ENCODE measurements around the gene SCUBE1. TPM values are rescaled to one million over a fixed set of nuclear protein-coding genes. Genes with fewer than 3 reads are reported as not detected.

Gene SCUBE1
- total and polyA plus RNA-seq, 2 experiments from 2014 or later: 0.81 to 3.2 TPM

DNA sequence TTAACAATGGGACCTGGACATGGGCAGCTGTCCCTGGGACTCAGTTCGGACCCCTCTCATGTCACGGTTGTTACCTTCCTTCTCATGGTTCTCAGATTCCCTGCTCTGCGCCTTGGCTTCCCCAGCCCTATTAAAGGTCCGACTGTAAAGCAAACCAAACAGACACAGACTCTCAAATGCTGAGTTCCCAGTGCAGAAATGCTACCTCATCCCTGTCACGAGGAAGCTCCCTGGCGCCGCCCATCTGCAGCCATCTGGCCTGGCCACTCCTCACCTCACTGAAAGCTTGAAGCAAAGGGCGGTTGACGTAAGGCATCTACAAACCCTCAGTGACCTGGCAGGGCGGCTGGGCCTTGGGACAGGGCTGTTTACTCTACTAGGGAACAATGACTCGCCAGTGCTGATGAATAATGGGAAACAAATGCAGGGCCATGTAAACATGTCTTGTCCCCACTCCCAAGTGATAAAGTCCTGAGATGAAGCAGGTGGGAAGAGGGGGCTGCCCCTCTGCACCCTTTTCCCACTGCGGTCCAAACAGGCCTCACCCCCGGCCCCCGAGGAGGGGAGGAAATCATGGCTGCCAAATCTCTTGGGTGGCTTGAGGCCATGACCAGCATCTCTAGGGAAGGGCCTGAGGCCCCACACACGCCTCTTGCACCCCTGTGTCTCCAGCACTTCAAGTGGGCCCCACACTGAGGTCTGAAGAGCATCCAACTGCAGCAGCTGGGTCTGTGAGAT, 49.3 kb downstream of the SCUBE1 start (continued):
- TF ChIP-seq, protein P1, sequence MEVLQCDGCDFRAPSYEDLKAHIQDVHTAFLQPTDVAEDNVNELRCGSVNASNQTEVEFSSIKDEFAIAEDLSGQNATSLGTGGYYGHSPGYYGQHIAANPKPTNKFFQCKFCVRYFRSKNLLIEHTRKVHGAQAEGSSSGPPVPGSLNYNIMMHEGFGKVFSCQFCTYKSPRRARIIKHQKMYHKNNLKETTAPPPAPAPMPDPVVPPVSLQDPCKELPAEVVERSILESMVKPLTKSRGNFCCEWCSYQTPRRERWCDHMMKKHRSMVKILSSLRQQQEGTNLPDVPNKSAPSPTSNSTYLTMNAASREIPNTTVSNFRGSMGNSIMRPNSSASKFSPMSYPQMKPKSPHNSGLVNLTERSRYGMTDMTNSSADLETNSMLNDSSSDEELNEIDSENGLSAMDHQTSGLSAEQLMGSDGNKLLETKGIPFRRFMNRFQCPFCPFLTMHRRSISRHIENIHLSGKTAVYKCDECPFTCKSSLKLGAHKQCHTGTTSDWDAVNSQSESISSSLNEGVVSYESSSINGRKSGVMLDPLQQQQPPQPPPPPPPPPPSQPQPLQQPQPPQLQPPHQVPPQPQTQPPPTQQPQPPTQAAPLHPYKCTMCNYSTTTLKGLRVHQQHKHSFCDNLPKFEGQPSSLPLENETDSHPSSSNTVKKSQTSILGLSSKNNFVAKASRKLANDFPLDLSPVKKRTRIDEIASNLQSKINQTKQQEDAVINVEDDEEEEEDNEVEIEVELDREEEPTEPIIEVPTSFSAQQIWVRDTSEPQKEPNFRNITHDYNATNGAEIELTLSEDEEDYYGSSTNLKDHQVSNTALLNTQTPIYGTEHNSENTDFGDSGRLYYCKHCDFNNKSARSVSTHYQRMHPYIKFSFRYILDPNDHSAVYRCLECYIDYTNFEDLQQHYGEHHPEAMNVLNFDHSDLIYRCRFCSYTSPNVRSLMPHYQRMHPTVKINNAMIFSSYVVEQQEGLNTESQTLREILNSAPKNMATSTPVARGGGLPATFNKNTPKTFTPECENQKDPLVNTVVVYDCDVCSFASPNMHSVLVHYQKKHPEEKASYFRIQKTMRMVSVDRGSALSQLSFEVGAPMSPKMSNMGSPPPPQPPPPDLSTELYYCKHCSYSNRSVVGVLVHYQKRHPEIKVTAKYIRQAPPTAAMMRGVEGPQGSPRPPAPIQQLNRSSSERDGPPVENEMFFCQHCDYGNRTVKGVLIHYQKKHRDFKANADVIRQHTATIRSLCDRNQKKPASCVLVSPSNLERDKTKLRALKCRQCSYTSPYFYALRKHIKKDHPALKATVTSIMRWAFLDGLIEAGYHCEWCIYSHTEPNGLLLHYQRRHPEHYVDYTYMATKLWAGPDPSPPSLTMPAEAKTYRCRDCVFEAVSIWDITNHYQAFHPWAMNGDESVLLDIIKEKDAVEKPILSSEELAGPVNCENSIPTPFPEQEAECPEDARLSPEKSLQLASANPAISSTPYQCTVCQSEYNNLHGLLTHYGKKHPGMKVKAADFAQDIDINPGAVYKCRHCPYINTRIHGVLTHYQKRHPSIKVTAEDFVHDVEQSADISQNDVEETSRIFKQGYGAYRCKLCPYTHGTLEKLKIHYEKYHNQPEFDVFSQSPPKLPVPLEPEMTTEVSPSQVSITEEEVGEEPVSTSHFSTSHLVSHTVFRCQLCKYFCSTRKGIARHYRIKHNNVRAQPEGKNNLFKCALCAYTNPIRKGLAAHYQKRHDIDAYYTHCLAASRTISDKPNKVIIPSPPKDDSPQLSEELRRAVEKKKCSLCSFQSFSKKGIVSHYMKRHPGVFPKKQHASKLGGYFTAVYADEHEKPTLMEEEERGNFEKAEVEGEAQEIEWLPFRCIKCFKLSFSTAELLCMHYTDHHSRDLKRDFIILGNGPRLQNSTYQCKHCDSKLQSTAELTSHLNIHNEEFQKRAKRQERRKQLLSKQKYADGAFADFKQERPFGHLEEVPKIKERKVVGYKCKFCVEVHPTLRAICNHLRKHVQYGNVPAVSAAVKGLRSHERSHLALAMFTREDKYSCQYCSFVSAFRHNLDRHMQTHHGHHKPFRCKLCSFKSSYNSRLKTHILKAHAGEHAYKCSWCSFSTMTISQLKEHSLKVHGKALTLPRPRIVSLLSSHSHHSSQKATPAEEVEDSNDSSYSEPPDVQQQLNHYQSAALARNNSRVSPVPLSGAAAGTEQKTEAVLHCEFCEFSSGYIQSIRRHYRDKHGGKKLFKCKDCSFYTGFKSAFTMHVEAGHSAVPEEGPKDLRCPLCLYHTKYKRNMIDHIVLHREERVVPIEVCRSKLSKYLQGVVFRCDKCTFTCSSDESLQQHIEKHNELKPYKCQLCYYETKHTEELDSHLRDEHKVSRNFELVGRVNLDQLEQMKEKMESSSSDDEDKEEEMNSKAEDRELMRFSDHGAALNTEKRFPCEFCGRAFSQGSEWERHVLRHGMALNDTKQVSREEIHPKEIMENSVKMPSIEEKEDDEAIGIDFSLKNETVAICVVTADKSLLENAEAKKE (CRISPR knock-in tag; IDR thresholded peaks at IDR 0.05): no peak
- TF ChIP-seq ZNF331 (CRISPR knock-in tag; IDR thresholded peaks at IDR 0.05; ENCODE audit: low read depth): no peak
- no peak for TF ChIP-seq STAT1 (IDR thresholded peaks at IDR 0.05; ENCODE audit: unreplicated experiment)
- TF ChIP-seq, protein P2, sequence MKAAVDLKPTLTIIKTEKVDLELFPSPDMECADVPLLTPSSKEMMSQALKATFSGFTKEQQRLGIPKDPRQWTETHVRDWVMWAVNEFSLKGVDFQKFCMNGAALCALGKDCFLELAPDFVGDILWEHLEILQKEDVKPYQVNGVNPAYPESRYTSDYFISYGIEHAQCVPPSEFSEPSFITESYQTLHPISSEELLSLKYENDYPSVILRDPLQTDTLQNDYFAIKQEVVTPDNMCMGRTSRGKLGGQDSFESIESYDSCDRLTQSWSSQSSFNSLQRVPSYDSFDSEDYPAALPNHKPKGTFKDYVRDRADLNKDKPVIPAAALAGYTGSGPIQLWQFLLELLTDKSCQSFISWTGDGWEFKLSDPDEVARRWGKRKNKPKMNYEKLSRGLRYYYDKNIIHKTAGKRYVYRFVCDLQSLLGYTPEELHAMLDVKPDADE (IDR thresholded peaks at IDR 0.05): no peak
- no peak for TF ChIP-seq EZH2phosphoT487 (IDR thresholded peaks at IDR 0.05; ENCODE audit: unreplicated experiment)
- TF ChIP-seq, protein P3, sequence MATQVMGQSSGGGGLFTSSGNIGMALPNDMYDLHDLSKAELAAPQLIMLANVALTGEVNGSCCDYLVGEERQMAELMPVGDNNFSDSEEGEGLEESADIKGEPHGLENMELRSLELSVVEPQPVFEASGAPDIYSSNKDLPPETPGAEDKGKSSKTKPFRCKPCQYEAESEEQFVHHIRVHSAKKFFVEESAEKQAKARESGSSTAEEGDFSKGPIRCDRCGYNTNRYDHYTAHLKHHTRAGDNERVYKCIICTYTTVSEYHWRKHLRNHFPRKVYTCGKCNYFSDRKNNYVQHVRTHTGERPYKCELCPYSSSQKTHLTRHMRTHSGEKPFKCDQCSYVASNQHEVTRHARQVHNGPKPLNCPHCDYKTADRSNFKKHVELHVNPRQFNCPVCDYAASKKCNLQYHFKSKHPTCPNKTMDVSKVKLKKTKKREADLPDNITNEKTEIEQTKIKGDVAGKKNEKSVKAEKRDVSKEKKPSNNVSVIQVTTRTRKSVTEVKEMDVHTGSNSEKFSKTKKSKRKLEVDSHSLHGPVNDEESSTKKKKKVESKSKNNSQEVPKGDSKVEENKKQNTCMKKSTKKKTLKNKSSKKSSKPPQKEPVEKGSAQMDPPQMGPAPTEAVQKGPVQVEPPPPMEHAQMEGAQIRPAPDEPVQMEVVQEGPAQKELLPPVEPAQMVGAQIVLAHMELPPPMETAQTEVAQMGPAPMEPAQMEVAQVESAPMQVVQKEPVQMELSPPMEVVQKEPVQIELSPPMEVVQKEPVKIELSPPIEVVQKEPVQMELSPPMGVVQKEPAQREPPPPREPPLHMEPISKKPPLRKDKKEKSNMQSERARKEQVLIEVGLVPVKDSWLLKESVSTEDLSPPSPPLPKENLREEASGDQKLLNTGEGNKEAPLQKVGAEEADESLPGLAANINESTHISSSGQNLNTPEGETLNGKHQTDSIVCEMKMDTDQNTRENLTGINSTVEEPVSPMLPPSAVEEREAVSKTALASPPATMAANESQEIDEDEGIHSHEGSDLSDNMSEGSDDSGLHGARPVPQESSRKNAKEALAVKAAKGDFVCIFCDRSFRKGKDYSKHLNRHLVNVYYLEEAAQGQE (IDR thresholded peaks at IDR 0.05; ENCODE audit: unreplicated experiment): no peak
